Tibial nerve (tissue), 4 donors: ENCODE data around the gene GPR155. TPM values are rescaled to one million over a fixed set of nuclear protein-coding genes. Genes with fewer than 3 reads are reported as not detected.
A peak's percentile ranks its signal among the peaks of the same experiment; 100 is the strongest.

Experiments used
- DNase-seq, 2 donors: peaks; one replicate each; pipeline ENCODE4 v3.0.0-alpha.2; 2019; ENCODE audit warnings: low spot score in 2 of 2
- H3K27ac ChIP-seq, 4 donors: fragments of 200-600 bp; sonication (generic) in 3 of 4; one replicate each; pipeline ENCODE4 v1.5.1; 2017 to 2019; ENCODE audit warnings: mild to moderate bottlenecking in 1 of 4
- H3K27me3 ChIP-seq, 2 donors: fragments of 200-600 bp; sonication (generic) in 1 of 2; one replicate each; pipeline versions ENCODE4 v1.5.1 to v1.6.0; 2017 to 2019
- H3K36me3 ChIP-seq, 3 donors: fragments of 200-600 bp; sonication (generic); one replicate each; pipeline ENCODE4 v1.5.1; 2018 to 2019
- H3K4me1 ChIP-seq, 4 donors: fragments of 200-600 bp; sonication (generic) in 3 of 4; one replicate each; pipeline ENCODE4 v1.5.1; 2017 to 2019
- H3K4me3 ChIP-seq, 4 donors: fragments of 200-600 bp; sonication (generic) in 3 of 4; one replicate each; pipeline ENCODE4 v1.5.1; 2017 to 2019; ENCODE audit warnings: mild to moderate bottlenecking in 1 of 4, moderate library complexity in 1 of 4
- H3K9me3 ChIP-seq, 4 donors: fragments of 200-600 bp; sonication (generic) in 3 of 4; one replicate each; pipeline ENCODE4 v1.5.1; 2017 to 2019
- EP300 ChIP-seq, 2 donors: sonication (generic); formaldehyde crosslinking; IDR thresholded peaks; one replicate each; pipeline ENCODE4 v1.6.1; 2017; ENCODE audit warnings: antibody characterized with exemption in 2 of 2, mild to moderate bottlenecking in 1 of 2
- POLR2A ChIP-seq, 2 donors: fragments of 450-650 bp; IDR thresholded peaks; one replicate each; pipeline ENCODE4 v1.6.1; 2017; ENCODE audit warnings: antibody characterized with exemption in 2 of 2, mild to moderate bottlenecking in 2 of 2, moderate library complexity in 2 of 2
- WGBS, 2 donors: methylation state at CpG; one replicate each; pipeline ENCODE4 v1.1.5; 2018; 5-methylcytosine and 5-hydroxymethylcytosine counted together
- total RNA-seq, 4 donors: library from RNA; depleted of rRNA; stranded (reverse); fragments of >200 nt; gene quantifications; one replicate each; pipeline ENCODE4 v1.1.0, GENCODE V29; 2016
- TF ChIP-seq, protein P1 (sequence below), 5 experiments: fragments of 200-600 bp in 3 of 5; fragments of 450-650 bp in 2 of 5; sonication (generic) in 3 of 5; IDR thresholded peaks; one replicate each; pipeline ENCODE4 v1.5.1; 2016 to 2019; ENCODE audit warnings: antibody characterized with exemption in 5 of 5, mild to moderate bottlenecking in 3 of 5, moderate library complexity in 2 of 5

GPR155 gene
- total RNA-seq, 4 donors from 2014 or later, result 8.6 to 36.5 (median 15.5) TPM

- DNase-seq, result no peak
- TF ChIP-seq, protein P1, sequence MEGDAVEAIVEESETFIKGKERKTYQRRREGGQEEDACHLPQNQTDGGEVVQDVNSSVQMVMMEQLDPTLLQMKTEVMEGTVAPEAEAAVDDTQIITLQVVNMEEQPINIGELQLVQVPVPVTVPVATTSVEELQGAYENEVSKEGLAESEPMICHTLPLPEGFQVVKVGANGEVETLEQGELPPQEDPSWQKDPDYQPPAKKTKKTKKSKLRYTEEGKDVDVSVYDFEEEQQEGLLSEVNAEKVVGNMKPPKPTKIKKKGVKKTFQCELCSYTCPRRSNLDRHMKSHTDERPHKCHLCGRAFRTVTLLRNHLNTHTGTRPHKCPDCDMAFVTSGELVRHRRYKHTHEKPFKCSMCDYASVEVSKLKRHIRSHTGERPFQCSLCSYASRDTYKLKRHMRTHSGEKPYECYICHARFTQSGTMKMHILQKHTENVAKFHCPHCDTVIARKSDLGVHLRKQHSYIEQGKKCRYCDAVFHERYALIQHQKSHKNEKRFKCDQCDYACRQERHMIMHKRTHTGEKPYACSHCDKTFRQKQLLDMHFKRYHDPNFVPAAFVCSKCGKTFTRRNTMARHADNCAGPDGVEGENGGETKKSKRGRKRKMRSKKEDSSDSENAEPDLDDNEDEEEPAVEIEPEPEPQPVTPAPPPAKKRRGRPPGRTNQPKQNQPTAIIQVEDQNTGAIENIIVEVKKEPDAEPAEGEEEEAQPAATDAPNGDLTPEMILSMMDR (IDR thresholded peaks at IDR 0.05), result no peak
- TF ChIP-seq EP300 (IDR thresholded peaks at IDR 0.05), result no peak
- no peak for TF ChIP-seq POLR2A (IDR thresholded peaks at IDR 0.05)
- 94 to 97% methylated on average over 3 of the region's 3 CpGs for WGBS, 2 donors
- no peaks in the 10 kb centered on the region for H3K27me3 ChIP-seq
- peaks cover 0 to 4% (median 0%) of the 10 kb centered on the region in 4 donors for H3K9me3 ChIP-seq
- H3K27ac ChIP-seq, result peak overlapping the region in 3 of 4 donors; percentile 15 to 74 (median 63)
- peaks cover 0 to 15% (median 0%) of the 10 kb centered on the region in 4 donors for H3K4me1 ChIP-seq
- no peak overlapping the region for H3K4me3 ChIP-seq
- H3K36me3 ChIP-seq, result no peaks in the 10 kb centered on the region
These were observed 41.1 kb upstream of the GPR155 start for GRCh38 chr2:174527959-174528358.

DNA sequence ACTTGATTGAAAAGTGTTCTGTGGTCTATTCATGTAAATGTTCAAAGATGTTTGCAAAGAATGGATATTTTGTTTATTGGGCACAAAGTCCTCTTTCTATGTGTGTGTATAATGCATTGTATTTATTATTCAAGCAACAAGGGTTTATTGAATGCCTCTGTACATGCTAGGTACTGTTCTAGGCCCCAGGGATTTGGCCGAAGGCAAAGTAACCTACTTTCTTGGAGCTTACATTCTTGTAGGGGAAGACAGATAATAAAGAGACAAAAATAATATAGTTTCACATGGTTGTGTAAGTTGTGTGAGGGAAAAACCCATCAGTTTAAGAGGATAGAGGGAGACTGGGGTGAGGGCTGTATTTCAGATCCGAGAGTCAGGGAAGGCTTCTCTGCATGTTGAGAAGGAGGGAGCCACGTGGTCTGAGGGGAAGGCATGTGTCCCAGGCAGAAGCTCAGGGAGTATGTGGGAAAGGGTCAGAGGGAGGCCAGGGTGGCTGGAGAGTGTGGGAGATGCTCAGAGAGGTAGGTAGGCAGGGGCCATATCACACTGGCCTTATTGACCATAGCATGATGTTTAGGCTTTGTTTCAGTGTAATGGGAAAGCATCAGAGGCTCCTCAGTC, 40.4 kb upstream of the GPR155 start:
- no peaks in the 10 kb centered on the region for H3K27me3 ChIP-seq
- H3K36me3 ChIP-seq, result no peaks in the 10 kb centered on the region
- no peak for DNase-seq
- no peak for TF ChIP-seq POLR2A (IDR thresholded peaks at IDR 0.05)
- no peak for TF ChIP-seq EP300 (IDR thresholded peaks at IDR 0.05)
- TF ChIP-seq, protein P1 (IDR thresholded peaks at IDR 0.05), result no peak
- peaks cover 0 to 4% (median 0%) of the 10 kb centered on the region in 4 donors for H3K9me3 ChIP-seq
- no peak overlapping the region for H3K4me3 ChIP-seq
- WGBS, 2 donors, result 53 to 61% methylated on average over 3 of the region's 3 CpGs
- H3K4me1 ChIP-seq, result peaks cover 0 to 21% (median 0%) of the 10 kb centered on the region in 4 donors
- H3K27ac ChIP-seq, result peak overlapping the region in 3 of 4 donors; percentile 15 to 74 (median 58)

DNA sequence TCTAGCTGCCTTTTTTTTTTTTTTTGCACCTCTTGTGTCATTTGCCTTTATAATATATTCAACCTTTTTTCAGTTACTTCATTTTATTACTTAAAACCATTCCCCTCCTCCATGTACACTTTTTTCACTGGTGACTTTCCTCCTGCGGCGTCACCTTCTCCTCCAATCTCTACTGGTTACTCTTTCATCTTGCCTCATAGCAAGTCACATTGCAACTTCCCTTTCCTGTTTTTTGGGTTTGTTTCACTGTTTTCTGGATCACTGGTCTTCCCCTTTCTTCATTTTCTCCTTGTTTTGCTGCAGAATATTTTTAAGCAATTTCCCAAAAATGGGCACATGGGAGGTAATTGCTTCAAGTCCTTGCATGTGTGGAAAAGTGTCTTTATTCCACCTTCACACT, 37.7 kb upstream of the GPR155 start:
- peaks cover 0 to 24% (median 0%) of the 10 kb centered on the region in 4 donors for H3K4me1 ChIP-seq
- H3K9me3 ChIP-seq, result peaks cover 0 to 4% (median 0%) of the 10 kb centered on the region in 4 donors
- TF ChIP-seq POLR2A (IDR thresholded peaks at IDR 0.05) (no peak), EP300 (IDR thresholded peaks at IDR 0.05) (peak; percentile 28 to 69)
- TF ChIP-seq, protein P1 (IDR thresholded peaks at IDR 0.05), result no peak
- no peak overlapping the region for H3K4me3 ChIP-seq
- H3K27ac ChIP-seq, result peak overlapping the region in 2 of 4 donors; percentile 58 to 74
- 80 to 84% methylated on average over 2 of the region's 2 CpGs for WGBS, 2 donors
- H3K36me3 ChIP-seq, result no peaks in the 10 kb centered on the region
- no peaks in the 10 kb centered on the region for H3K27me3 ChIP-seq
- DNase-seq, result peak in 1 of 2 donors; percentile 13

DNA sequence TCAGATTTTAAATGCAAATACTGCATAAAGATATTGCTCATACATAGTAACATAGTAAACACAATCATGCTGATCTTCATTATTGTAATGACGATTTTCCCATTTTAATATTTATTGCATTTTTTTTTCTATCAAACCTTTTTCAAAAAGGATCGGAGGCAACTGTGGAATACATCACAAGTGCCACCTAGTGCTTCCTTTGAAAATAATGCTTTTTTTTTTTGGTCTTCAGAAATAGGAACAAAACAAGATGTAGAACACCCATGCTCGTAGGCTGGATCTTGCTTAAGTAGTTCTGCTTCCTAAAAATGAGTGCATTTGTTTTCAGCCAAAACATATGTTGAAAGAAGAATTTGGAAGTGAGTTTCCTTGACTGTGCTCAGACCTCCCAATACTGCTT, 35.7 kb upstream of the GPR155 start:
- TF ChIP-seq, protein P1 (IDR thresholded peaks at IDR 0.05), result peak in 4 of 5 experiments; percentile 14 to 33 (median 28)
- TF ChIP-seq POLR2A (IDR thresholded peaks at IDR 0.05) (no peak), EP300 (IDR thresholded peaks at IDR 0.05) (peak; percentile 26 to 33)
- Histone ChIP-seq H3K27me3 (no peaks in the 10 kb centered on the region), H3K27ac (peak overlapping the region in 2 of 4 donors; percentile 51 to 58), H3K9me3 (no peaks in the 10 kb centered on the region), H3K4me3 (no peak overlapping the region), H3K36me3 (no peaks in the 10 kb centered on the region), H3K4me1 (peaks cover 0 to 25% (median 0%) of the 10 kb centered on the region in 4 donors)
- DNase-seq, result no peak
- 12 to 13% methylated on average over 3 of the region's 3 CpGs for WGBS, 2 donors

DNA sequence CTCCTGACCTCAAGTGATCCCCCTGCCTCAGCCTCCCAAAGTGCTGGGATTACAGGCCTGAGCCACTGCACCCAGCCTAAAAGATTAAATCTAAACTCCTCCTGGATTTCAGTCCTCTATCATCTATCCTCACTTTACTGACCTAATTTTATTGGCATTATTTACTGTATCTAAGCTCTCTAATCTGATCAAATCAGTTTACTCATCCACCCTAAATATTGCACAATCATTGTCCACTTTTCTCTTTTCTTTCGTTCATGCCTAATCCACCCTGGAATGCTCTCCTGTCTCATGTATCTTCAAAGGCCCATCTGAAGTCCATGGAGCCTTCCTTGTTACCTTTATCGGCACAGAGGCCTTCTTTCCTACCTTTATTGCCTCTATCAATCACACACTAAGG, 31.6 kb upstream of the GPR155 start:
- H3K27ac ChIP-seq, result no peak overlapping the region
- peaks cover 0 to 25% (median 0%) of the 10 kb centered on the region in 4 donors for H3K4me1 ChIP-seq
- H3K4me3 ChIP-seq, result no peak overlapping the region
- no peaks in the 10 kb centered on the region for H3K27me3 ChIP-seq
- DNase-seq, result no peak
- H3K9me3 ChIP-seq, result no peaks in the 10 kb centered on the region
- no peak for TF ChIP-seq POLR2A (IDR thresholded peaks at IDR 0.05)
- TF ChIP-seq, protein P1 (IDR thresholded peaks at IDR 0.05), result no peak
- no peak for TF ChIP-seq EP300 (IDR thresholded peaks at IDR 0.05)
- WGBS, 2 donors, result 77 to 79% methylated on average over 2 of the region's 2 CpGs
- H3K36me3 ChIP-seq, result no peaks in the 10 kb centered on the region
